Ectodermal cell (in vitro differentiated cells): Measurements from ENCODE around the gene RAD9B.
A peak's percentile ranks its signal among the peaks of the same experiment; 100 is the strongest.
"Not testable (repeated sequence)": the region's sequence is repeated elsewhere in the genome, so short reads cannot be mapped to it uniquely, and the experiment has no call there.

Source experiments
- H3K27ac ChIP-seq: 2 replicates; pipeline ENCODE4 v1.7.0; 2013; ENCODE audit warnings: mild to moderate bottlenecking, low read depth, low read length; ENCODE audit not compliant: insufficient read depth, poor library complexity, severe bottlenecking
- H3K27me3 ChIP-seq: 2 replicates; pipeline ENCODE4 v1.7.0; 2013; ENCODE audit warnings: mild to moderate bottlenecking, low read length; ENCODE audit not compliant: insufficient read depth, control insufficient read depth, poor library complexity, severe bottlenecking
- H3K36me3 ChIP-seq: one replicate; pipeline ENCODE4 v1.7.0; 2013; ENCODE audit warnings: low read length; ENCODE audit not compliant: control insufficient read depth, insufficient read depth
- H3K4me1 ChIP-seq: one replicate; pipeline ENCODE4 v1.7.0; 2013; ENCODE audit warnings: low read length; ENCODE audit not compliant: control insufficient read depth, insufficient read depth
- H3K4me3 ChIP-seq: 2 replicates; pipeline ENCODE4 v1.7.0; 2013; ENCODE audit warnings: low read depth, low read length, control low read depth; ENCODE audit not compliant: insufficient read depth
- H3K9me3 ChIP-seq: 2 replicates; pipeline ENCODE4 v1.7.0; 2013; ENCODE audit warnings: mild to moderate bottlenecking, low read length, moderate library complexity; ENCODE audit not compliant: control insufficient read depth
- WGBS, 2 experiments: methylation state at CpG; one replicate each; pipeline ENCODE4 v1.1.7; 2013; ENCODE audit warnings: missing lambda C conversion rate in 2 of 2; 5-methylcytosine and 5-hydroxymethylcytosine counted together

The RAD9B gene

GRCh38 chr12:110475426-110475825, 26.7 kb upstream of the RAD9B start:
- no peaks in the 10 kb centered on the region for H3K9me3 ChIP-seq
- WGBS, 2 experiments, result 92 to 97% methylated on average over 7 of the region's 7 CpGs
- H3K36me3 ChIP-seq, result no peaks in the 10 kb centered on the region

DNA sequence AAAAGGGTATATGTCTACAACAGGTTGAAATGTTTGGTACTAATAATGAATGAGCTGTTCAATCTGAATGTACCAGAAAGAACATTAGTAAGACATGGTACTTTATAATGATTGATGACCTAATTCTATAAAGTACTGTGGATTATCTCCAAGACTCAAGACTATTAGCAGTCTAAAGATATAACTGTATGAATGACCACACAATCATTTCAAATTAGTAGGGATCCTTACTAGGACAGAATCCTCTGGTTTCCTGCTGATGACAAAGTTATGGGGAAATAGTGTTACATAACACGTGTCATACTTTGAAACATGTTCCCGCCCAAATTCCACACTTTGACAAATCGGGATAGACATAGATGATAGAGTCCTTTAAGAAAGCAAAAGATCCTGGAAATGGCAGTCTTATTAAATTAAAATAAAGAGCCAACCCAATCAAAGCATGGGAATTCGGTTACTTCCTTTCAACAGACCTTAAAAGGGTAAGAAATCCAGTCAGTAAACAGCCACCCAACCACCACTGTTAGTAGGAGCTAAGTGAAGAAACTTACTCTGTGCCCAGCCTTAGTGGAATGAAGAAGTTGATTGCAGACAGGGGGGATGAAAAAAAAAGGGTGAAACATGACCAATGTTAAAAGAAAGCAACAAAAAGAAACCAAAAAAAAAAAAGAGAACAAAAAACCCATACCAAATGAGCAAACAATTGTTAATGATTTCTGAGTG, 3.0 kb upstream of the RAD9B start:
- Histone ChIP-seq H3K4me3 (no peak overlapping the region), H3K36me3 (peaks cover 4% of the 10 kb centered on the region), H3K9me3 (no peaks in the 10 kb centered on the region), H3K27ac (no peak overlapping the region), H3K27me3 (peaks cover 8% of the 10 kb centered on the region), H3K4me1 (peaks cover 5% of the 10 kb centered on the region)
- WGBS, 2 experiments, result 87 to 99% methylated on average over 4 of the region's 4 CpGs

More at GRCh38 chr12:110475426-110475825, 26.7 kb upstream of the RAD9B start:
- Histone ChIP-seq H3K4me3 (no peak overlapping the region), H3K4me1 (no peaks in the 10 kb centered on the region), H3K27me3 (no peaks in the 10 kb centered on the region), H3K27ac (no peak overlapping the region)

DNA sequence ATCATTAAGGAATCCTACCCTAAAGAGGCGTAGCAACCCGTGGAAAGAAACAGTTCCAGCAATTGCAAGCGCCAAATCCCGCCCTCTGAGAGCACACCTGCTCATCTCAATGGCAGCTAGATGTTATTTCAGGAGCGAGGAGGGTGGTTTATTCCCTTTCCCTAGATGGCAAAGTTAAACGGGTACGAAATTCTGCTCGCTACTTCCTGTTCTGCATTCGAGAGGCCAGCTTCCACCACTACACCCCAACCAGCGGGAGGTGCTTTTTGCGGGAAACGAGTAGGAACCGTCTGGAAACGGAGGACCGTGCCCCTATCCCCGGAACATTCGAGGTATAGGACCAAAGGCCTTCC, 756 bp upstream of the RAD9B start:
- Histone ChIP-seq H3K4me1 (peaks cover 5% of the 10 kb centered on the region), H3K4me3 (peak overlapping the region; percentile 98), H3K9me3 (no peaks in the 10 kb centered on the region), H3K27ac (no peak overlapping the region), H3K27me3 (peaks cover 8% of the 10 kb centered on the region), H3K36me3 (no peaks in the 10 kb centered on the region)
- WGBS, 2 experiments, result 1 to 2% methylated on average over 17 of the region's 17 CpGs

- Histone ChIP-seq H3K4me1 (peaks cover 5% of the 10 kb centered on the region), H3K4me3 (no peak overlapping the region), H3K36me3 (no peaks in the 10 kb centered on the region), H3K27me3 (peaks cover 8% of the 10 kb centered on the region), H3K27ac (no peak overlapping the region), H3K9me3 (no peaks in the 10 kb centered on the region)
- WGBS, 2 experiments, result no CpG with 5 or more reads among the region's 1 CpG
Measured at GRCh38 chr12:110503432-110503831, 1.3 kb downstream of the RAD9B start.

- H3K36me3 ChIP-seq, result no peaks in the 10 kb centered on the region
- no peak overlapping the region for H3K4me3 ChIP-seq
- H3K27ac ChIP-seq, result no peak overlapping the region
- H3K9me3 ChIP-seq, result no peaks in the 10 kb centered on the region
- H3K4me1 ChIP-seq, result peaks cover 5% of the 10 kb centered on the region
- WGBS, 2 experiments, result 92 to 100% methylated on average over 2 of the region's 3 CpGs
- H3K27me3 ChIP-seq, result peaks cover 8% of the 10 kb centered on the region
Measured at GRCh38 chr12:110505332-110505731, 3.2 kb downstream of the RAD9B start.

GRCh38 chr12:110508071-110508586, 6.0 kb downstream of the RAD9B start:
- Histone ChIP-seq H3K4me1 (no peaks in the 10 kb centered on the region), H3K27ac (no peak overlapping the region), H3K9me3 (no peaks in the 10 kb centered on the region), H3K36me3 (no peaks in the 10 kb centered on the region), H3K4me3 (no peak overlapping the region), H3K27me3 (no peaks in the 10 kb centered on the region)
- WGBS, 2 experiments, result 94 to 96% methylated on average over 3 to 4 of the region's 4 CpGs

- WGBS, 2 experiments, result 80 to 90% methylated on average over 4 to 6 of the region's 6 CpGs
- H3K27ac ChIP-seq, result no peak overlapping the region
- no peaks in the 10 kb centered on the region for H3K9me3 ChIP-seq
- H3K4me3 ChIP-seq, result no peak overlapping the region
- no peaks in the 10 kb centered on the region for H3K27me3 ChIP-seq
- no peaks in the 10 kb centered on the region for H3K36me3 ChIP-seq
- no peaks in the 10 kb centered on the region for H3K4me1 ChIP-seq
Measured at GRCh38 chr12:110513842-110514241, 11.7 kb downstream of the RAD9B start.

DNA sequence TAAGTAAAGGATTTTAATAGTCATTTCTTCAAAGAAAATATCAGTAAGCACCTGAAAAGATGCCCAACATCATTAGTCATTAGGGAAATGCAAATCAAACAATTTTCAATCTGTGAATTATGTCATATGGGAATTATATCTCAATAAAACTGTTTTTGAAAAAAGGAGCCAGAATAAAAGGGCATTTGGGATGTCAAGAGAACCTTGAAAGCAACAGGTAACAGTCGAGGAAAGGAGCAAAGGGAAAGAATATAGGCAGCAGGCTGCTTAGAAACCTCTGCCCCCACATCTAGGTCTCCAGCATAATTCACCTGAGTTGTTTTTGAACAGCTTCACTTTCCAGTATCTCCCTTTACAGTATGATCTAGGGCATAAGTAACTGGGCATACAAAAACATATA, 12.2 kb downstream of the RAD9B start:
- no peaks in the 10 kb centered on the region for H3K36me3 ChIP-seq
- WGBS, 2 experiments, result 76 to 78% methylated on average over 1 of the region's 1 CpG
- no peaks in the 10 kb centered on the region for H3K9me3 ChIP-seq
- H3K27me3 ChIP-seq, result no peaks in the 10 kb centered on the region
- no peak overlapping the region for H3K27ac ChIP-seq
- H3K4me3 ChIP-seq, result no peak overlapping the region
- H3K4me1 ChIP-seq, result no peaks in the 10 kb centered on the region

- Histone ChIP-seq H3K9me3 (no peaks in the 10 kb centered on the region), H3K27me3 (no peaks in the 10 kb centered on the region), H3K4me1 (no peaks in the 10 kb centered on the region), H3K36me3 (no peaks in the 10 kb centered on the region), H3K4me3 (no peak overlapping the region), H3K27ac (no peak overlapping the region)
- WGBS, 2 experiments, result 83 to 86% methylated on average over 3 of the region's 3 CpGs
Measured at GRCh38 chr12:110516995-110517394, 14.9 kb downstream of the RAD9B start.

- H3K36me3 ChIP-seq, H3K4me3 ChIP-seq, H3K27me3 ChIP-seq, H3K9me3 ChIP-seq, H3K4me1 ChIP-seq, H3K27ac ChIP-seq: not testable (repeated sequence)
- WGBS, 2 experiments, result 88 to 92% methylated on average over 8 of the region's 8 CpGs
Measured at GRCh38 chr12:110518014-110518413, 15.9 kb downstream of the RAD9B start.
